GM11168 (cell line): ENCODE data around the gene IQCM.

ENCODE experiments used
- in situ Hi-C: fragments of 300-500 bp; cut with MboI; formaldehyde crosslinking; loops from one replicate; pipeline ENCODE4 v1.12.0; 2022; ENCODE audit warnings: low sequenced_read_pairs; ENCODE audit not compliant: unreplicated experiment

Gene IQCM

DNA sequence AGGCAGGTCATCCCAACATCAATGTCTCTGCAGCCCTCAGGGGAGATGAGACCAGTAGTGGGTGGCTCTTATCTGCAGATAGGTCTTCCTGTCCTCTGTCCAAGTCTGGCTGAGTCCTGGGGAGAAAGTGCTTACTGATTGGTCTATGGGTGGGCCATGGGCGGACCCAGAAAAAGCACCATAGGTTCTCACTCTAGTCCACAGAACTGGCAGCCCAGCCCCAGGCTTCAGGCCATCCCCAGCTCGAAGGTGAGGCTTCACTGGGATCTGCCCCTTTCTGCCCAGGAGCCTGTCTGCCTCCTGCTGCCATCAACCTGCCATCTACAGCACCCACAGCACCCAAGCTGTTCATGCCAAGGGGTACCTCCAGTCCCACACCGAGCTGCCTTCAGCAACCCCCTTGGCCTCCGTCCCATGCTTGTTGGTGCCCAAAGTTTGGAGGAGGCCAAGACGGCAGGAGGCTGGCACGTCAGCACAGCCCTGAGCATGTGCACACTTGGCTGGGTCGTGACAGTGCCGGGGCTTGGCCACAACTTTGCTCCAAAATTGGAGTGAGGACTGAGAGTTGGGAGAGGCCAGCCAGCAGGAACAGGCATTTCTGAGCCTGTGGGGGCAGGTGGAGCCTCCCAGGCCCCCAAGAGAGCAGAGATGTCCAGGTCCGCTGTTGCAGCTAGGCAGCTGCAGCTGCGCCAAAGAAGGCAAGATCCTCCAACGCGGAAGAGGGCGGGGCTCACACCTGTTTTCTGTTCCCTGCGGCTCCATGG is 99.6 kb downstream of the IQCM start:
- in situ Hi-C loops = no loop called here

DNA sequence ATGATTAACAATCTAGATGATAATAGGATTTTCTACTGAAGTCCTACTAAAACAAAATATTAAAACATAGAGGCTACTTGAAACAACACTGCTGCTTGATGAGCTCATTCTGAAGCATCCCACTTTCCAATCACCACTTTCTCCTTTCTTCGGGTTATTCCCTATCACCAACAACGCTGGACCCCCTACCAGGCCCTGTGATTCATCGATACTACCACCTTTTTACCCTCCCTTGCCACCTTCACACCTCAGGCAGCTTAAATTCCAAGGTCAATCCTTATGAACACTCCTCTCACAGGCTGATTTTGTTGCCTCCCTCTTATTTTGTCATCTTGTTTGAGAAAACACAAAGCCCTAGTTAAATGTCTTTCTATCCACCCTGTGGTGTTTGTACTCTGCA is 102.6 kb downstream of the IQCM start:
- in situ Hi-C loops = no loop called here

DNA sequence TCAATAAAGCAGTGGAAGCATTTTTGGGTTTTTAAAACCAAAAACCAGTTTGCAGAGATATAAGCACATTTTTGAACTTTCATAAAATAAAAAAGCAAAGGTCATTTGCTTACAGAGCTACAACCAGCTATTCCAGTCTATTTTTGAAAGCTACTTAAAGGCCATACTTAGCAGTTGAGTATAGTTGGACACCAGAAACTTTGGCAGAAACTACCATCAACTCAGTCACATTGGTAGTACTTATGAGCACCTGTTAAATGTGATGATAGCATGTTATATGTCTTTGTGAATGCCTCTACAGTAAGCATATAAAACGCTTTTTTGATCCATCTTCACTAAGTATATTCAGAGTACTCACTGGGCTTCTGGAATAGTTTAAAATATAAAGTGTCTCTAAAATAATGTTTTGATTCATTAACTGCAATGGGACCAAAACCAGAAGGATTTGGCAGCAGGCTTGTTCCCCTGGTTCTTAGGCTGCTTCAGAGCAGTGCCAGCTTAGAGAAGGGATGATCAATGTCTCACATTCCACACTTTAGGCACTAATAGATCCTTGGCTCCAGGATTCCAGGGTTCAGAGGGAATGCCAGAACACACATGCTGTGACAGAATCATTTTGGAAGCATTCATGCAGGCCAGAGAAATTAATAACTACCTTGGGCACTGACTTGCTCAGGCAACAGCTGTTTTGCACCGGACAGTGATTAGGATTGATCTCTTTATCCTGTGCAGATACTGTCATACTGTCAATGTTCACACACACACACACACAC is 103.9 kb downstream of the IQCM start:
- in situ Hi-C loops = no loop called here

DNA sequence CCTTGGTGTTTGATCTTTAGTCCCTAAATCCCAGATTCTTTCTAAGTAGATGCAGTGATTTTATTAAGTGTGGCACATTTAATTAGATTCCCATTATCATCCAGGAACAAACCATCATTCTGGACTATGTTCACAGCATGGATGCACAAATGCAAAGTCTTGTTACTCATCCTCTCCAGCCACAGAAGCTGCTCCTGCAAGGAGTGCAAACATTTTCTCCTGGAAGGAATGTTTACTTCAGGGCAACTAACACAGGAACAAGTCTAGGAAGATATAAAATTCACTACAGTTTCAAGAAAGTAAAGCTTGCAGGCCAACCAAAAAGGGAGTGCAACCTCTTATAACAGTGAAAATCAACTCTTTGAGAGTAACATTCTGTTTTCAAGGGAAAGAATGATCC is 106.0 kb downstream of the IQCM start:
- in situ Hi-C loops = no loop called here

DNA sequence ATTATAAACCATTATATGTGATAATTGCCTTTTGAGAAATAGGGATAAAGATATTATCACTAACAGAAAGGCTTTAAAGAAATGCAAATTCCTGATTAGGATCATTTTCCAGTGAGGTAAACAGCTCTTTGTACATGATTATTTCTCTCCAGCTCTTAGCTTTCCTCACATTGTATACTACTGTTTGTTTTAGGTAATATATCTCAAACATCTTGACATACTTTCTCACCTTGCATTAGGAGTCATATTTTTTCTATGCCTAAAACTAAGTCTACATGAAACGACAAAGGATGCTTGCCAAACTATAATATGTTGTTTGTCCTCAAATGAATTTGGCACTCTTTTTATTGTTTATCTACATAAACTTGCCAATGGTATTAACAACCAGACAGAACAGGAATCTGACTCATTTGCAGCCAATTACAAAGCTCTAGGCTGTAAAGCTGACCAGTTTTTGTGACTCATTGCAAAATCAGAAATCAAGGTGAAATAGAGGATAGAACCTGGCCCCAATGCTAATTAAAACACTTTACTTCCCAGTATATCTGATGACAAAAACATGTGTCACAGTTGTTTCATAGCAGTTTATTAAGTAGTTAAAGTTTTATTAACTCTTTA is 107.0 kb downstream of the IQCM start:
- in situ Hi-C loops = no loop called here

DNA sequence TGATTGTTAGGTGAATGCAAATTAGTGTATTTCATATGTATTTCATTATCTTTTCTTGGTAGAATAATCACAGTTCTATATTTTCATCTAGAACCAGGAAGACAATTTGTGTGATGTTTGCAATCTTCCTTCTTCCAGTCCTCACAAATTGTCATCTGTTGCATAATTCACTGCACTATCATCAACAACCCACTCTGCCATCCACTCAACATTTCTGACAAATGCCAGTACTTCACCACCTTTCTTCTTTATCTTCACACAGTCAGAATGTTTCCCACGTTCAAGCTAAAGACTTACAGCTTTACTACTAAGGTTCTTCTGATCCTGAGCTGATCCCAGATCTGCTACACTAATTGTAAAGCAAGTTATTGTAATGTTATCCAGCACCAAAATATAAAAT is 107.8 kb downstream of the IQCM start:
- in situ Hi-C loops = no loop called here

DNA sequence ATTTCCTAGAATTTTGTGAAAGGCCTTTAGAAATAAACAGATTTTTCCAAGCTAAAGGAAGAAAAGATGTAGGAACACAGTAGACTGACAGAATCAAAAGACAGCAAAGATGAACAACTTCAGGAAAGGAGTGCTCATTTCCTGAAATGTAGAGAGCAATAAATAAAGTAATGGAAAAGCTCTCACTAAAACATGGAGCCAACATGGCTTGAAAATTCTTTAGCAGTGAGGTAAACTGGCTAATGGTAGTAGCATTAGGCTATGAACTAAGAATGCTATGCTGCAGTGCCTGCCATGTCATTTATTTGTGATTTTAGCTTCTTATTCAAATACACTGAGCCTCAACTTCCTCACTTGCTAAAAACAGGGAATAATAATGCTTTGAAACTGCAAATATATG is 108.7 kb downstream of the IQCM start:
- in situ Hi-C loops = no loop called here

DNA sequence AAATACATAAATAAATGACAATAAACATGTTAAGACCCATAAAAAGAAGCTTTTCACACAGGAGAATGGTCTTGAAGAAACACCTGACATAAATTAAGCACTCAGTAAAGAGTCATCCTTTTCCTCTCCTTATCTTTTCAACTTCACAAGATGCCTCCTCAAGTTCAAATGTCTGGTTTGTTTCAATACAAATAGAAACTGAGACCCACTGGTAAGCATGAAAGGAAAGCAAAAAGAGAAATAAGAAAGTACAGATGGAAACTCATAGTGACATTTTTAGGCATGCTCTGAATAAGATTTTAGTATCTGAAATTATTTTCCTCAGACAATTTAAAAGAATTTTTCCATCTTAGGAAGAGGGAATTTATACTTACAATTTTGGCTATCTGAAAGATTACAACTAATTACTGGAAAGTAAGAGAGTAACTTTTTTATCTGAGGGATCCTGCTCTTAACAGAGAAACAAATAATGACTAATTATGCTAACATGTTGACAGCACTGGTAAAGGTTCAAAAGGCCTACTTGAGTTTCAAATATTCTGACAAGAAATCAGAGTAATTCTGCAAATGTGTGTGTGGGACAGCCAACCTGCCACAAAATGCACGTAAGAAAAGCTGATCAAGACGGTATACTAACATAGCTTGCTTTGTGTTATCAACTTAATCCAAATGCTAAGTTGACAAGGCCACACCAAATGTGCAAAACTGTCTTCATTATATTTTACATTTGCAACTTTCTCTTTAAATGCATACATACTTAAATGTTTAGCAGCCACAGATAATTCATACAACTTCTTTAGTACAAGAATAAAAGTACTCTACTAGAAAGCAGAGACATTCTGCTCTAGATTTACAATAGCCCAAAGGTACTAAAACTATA is 113.0 kb downstream of the IQCM start:
- in situ Hi-C loops = no loop called here

DNA sequence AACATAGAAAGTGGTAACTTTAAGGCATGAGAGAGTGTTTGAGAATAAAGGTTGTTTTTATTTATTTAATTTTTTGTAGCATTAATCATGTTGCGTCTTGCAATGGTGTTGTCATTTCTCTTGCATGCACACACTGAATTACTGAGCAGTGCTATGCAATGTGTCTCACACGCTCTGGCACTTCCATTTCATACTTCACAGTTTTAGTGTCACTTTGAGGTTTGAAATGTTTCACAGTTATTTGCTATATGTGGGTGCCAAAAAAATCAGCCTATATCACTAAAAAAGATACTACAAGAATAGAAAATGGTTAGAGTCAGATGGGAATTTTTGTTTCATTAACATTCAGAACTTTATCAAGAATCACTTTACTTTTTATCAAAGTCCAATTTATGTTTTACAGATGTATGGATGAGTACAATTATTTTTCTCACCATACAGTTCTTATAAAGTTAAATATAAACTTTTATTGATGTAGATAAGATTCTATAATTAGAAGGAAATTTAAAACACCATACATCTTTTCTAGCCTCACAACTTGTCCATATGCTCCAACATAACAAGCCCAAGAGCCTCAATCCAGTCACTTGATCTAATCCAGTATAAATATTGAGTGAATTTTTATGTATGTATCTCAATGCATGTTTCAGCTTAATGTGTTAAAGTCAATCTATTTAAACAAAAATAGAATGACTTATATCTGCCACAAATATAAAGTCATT is 114.0 kb downstream of the IQCM start:
- in situ Hi-C loops = no loop called here

DNA sequence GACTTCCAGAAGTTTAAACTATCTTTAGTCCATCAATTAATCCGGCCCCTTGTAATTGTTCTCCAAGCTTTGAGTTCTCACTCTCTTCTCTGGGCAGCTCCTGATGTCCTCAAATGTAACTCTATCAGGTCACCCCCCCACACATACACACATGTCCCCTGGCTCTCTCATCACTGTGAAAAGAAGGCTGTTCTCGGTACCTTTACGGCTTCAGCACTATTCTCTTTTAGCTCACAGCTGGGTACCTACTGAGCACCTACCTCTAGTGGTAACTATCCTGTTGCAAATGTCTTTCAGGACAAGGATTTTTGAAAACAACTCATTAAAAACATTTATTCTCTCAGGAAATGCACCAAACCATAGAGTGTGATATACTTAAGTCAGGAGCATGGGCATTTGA is 115.4 kb downstream of the IQCM start:
- in situ Hi-C loops = no loop called here

DNA sequence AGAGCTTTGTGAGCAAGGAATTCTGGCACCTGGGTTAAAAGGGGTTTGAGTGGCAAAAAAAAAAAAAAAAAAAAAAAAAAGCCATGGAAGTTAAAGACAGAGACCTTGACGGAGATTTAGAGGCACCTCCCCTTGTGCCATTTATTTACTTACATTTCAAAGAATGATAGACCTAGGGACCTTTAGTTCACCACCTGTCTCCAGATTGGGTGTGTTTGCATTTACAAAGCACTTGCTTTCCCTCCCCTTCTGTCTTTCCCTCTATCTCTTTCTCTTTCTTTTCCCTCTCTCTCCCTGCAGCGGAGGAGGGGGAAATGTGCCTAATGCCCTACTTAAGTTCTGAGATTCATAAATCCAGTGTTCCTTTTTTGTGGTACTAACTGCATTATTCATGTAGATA is 116.0 kb downstream of the IQCM start:
- in situ Hi-C loops = no loop called here

DNA sequence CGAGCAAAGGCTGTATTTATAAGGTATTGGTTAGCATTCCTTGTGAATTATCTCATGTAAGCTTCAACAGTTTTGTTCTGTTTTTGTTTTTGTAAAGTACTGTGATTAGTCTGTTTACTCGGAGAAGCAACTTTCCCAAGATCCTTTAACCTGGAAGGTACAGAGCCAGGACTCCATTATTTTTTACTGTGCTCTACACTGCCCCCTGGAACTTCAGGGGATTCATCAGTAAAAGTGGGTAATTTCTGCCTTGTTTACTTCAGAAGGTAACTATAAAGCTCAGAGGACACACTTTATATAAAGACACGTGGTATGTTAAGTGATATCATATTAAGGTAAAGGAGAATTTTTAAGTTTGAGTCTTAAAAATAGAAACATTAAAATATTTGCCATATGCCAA is 124.9 kb downstream of the IQCM start:
- in situ Hi-C loops = no loop called here

DNA sequence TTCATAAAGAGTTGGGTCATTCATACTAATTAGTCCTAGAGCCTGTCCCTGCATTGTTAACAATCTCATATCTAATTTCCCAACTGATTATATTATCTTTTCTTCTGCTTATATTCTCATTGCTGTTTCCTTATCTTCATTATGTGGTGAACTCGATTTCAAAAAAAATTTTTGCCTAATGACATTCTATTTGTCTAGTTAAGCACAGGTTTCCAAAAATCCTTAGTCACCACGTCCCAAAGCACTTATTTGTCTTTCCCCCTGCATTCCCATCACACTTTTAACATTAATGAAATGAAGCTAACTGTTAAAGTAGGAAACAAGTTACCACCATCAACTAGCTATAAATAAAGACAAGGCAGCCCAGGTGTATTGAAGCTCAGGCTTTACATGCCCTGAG is 131.1 kb downstream of the IQCM start:
- in situ Hi-C loops = no loop called here

DNA sequence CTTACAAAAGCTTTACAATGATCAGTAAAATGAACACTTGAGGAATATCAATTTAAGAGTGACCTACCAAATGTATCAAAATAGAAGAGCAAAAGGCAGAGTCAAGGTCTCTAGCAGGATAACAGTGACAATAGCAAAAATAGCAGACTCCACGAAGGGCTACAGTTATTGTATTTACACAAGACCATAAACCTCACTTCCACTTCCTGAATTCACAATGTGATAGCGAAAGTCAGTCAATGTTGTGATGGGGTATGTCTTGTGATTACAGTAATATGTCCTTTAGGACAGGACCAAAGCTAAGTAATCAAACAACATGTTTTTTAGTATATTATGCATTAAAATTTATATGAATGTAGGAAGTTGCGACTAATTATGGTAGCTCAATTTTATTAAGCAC is 139.6 kb downstream of the IQCM start:
- in situ Hi-C loops = no loop called here

DNA sequence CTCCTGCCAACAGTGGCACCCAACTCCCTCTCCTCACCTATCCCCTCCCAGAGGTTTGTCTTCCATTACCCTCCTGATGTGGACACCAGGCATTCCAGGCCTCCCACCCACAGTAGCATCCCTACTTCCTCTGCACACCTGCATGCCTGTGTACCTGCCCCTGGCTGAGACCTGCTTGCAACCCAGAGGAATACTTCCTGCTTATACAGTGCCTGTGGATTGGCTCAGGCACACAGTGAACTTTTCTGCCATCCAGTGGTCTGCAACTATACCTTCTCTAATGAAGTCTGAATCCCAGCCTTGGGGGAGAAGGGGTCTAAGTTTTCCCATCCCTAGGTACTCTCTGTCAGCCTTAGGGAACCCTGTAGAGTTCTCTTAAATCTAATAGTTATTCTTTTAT is 169.9 kb downstream of the IQCM start:
- in situ Hi-C loops = no loop called here

DNA sequence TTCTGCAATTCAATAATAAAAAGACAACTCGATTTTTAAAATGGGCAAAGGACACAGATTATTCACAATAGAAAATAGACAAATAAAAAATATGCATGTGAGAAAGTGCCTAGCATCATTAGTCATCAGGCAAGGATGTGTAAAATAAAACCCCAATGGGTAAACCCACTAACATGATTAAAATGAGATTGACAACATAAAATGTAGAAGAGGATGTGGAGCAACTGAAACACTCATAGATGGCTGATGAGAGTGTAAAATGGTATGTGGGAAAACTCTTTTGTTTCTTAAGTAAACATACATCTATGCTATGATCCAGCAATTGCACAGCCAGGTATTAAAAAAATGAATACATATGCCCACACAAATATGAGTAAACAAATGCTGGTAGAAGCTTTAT is 177.6 kb downstream of the IQCM start:
- in situ Hi-C loops = no loop called here

DNA sequence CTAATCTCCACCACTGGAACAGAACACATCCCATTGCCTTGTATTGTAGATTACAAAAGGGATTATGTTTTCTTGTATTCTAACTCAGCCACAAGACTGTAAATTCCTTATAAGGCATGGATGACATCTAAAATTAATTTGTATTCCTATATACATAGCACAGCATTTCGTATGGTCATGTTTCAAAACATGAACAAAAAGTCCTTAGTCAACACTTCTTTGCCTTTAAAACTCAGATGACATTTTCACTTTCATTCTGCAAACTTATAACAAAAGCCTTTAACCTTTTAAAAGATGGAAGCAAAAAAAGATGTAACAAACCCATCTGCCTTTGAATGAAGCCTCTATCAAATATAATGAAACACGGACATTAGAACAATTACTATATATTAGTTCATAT is 181.3 kb downstream of the IQCM start:
- in situ Hi-C loops = no loop called here

DNA sequence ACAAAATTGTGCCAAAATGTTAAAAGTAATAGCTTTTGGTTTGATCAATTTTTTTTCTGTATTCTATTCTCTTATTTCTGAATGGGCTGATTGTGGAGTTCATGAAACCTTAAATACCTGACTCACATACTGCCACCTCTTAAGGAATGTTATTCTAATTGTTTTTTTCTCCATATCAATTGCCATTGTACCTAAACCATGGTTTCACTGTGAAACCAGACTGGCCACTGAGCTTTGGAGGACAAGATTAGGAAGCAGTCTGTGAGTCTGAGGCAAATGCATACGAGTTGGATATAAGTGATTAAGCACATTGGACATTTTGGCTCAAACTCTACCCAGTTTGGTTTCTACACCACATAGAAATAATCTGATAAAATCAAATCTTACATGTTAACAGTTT is 184.0 kb downstream of the IQCM start:
- in situ Hi-C loops = no loop called here

DNA sequence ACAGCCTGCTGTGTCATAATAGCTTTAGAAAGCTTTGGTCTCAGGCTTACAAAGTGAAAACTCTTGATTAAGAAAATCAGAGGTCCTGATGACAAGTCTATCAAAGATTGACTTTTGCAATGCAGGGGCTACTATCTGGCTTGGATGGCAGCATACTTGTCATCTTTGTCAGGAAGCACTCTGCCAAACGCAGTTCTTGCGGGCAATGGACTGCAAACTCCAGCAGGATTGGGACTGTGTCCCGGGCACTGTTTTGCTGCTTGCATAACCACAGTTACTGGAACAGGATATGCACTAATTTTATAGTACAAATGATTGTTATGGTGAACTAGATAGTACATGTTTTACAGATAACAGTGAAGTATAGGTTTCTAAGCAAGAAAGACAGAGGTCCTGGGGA is 185.6 kb downstream of the IQCM start:
- in situ Hi-C loops = no loop called here
